Osteocyte (in vitro differentiated cells): ENCODE measurements around the gene CORO2B. TPM values are rescaled to one million over a fixed set of nuclear protein-coding genes. Genes with fewer than 3 reads are reported as not detected.

Experiments
- DNase-seq: peaks from one replicate; pipeline ENCODE4 v3.0.0; 2021; ENCODE audit warnings: mixed read lengths; ENCODE audit not compliant: unreplicated experiment; ENCODE audit errors: extremely low spot score
- H3K27ac Mint-ChIP-seq: one replicate; pipeline ENCODE4 v1.8.0; 2021; ENCODE audit warnings: mild to moderate bottlenecking, mixed read lengths; ENCODE audit not compliant: unreplicated experiment
- H3K27me3 Mint-ChIP-seq: one replicate; pipeline ENCODE4 v1.8.0; 2021; ENCODE audit warnings: mixed read lengths; ENCODE audit not compliant: unreplicated experiment
- H3K36me3 Mint-ChIP-seq: one replicate; pipeline ENCODE4 v1.8.0; 2021; ENCODE audit warnings: mixed read lengths; ENCODE audit not compliant: unreplicated experiment
- H3K4me1 Mint-ChIP-seq: one replicate; pipeline ENCODE4 v1.8.0; 2021; ENCODE audit warnings: mixed read lengths; ENCODE audit not compliant: unreplicated experiment
- H3K4me3 Mint-ChIP-seq: one replicate; pipeline ENCODE4 v1.8.0; 2021; ENCODE audit warnings: mild to moderate bottlenecking, moderate library complexity, mixed read lengths; ENCODE audit not compliant: unreplicated experiment
- H3K9me3 Mint-ChIP-seq: one replicate; pipeline ENCODE4 v1.8.0; 2021; ENCODE audit warnings: mixed read lengths; ENCODE audit not compliant: unreplicated experiment
- CTCF ChIP-seq: fragments of 200-600 bp; sonication (generic); IDR thresholded peaks from 2 replicates; pipeline ENCODE4 v1.5.0; 2021; ENCODE audit warnings: antibody characterized with exemption, mild to moderate bottlenecking, moderate library complexity
- total RNA-seq: library from RNA; stranded (reverse); gene quantifications from 2 replicates; pipeline ENCODE4 v1.2.1, GENCODE V29; 2021

Gene CORO2B
- total RNA-seq, 1 donor from 2014 or later: 22.6 TPM

- peak overlapping the region; percentile 35 for H3K27ac Mint-ChIP-seq
- no peaks in the 10 kb centered on the region for H3K27me3 Mint-ChIP-seq
- TF ChIP-seq CTCF: no peak
- no peak for DNase-seq
- H3K36me3 Mint-ChIP-seq: peaks cover 3% of the 10 kb centered on the region
- no peaks in the 10 kb centered on the region for H3K9me3 Mint-ChIP-seq
- H3K4me1 Mint-ChIP-seq: peaks cover 50% of the 10 kb centered on the region
- H3K4me3 Mint-ChIP-seq: no peak overlapping the region
Measured at GRCh38 chr15:68616397-68616796, 37.6 kb downstream of the CORO2B start.

- H3K27ac Mint-ChIP-seq: no peak overlapping the region
- H3K9me3 Mint-ChIP-seq: no peaks in the 10 kb centered on the region
- H3K36me3 Mint-ChIP-seq: peaks cover 3% of the 10 kb centered on the region
- no peak for DNase-seq
- H3K27me3 Mint-ChIP-seq: no peaks in the 10 kb centered on the region
- no peak overlapping the region for H3K4me3 Mint-ChIP-seq
- peaks cover 55% of the 10 kb centered on the region for H3K4me1 Mint-ChIP-seq
- TF ChIP-seq CTCF: no peak
Measured at GRCh38 chr15:68617001-68617400, 38.2 kb downstream of the CORO2B start.

- Mint-ChIP-seq H3K27ac (no peak overlapping the region), H3K36me3 (no peaks in the 10 kb centered on the region), H3K9me3 (no peaks in the 10 kb centered on the region), H3K27me3 (no peaks in the 10 kb centered on the region), H3K4me3 (no peak overlapping the region), H3K4me1 (peaks cover 57% of the 10 kb centered on the region)
- DNase-seq: no peak
- TF ChIP-seq CTCF: no peak
Measured at GRCh38 chr15:68617777-68618176, 39.0 kb downstream of the CORO2B start.

GRCh38 chr15:68618394-68618793, 39.6 kb downstream of the CORO2B start:
- no peak overlapping the region for H3K4me3 Mint-ChIP-seq
- no peak for TF ChIP-seq CTCF
- H3K9me3 Mint-ChIP-seq: no peaks in the 10 kb centered on the region
- H3K27me3 Mint-ChIP-seq: no peaks in the 10 kb centered on the region
- DNase-seq: no peak
- no peak overlapping the region for H3K27ac Mint-ChIP-seq
- peaks cover 57% of the 10 kb centered on the region for H3K4me1 Mint-ChIP-seq
- no peaks in the 10 kb centered on the region for H3K36me3 Mint-ChIP-seq

GRCh38 chr15:68618908-68619698, 40.3 kb downstream of the CORO2B start:
- no peak overlapping the region for H3K27ac Mint-ChIP-seq
- no peak for TF ChIP-seq CTCF
- no peaks in the 10 kb centered on the region for H3K27me3 Mint-ChIP-seq
- H3K9me3 Mint-ChIP-seq: no peaks in the 10 kb centered on the region
- no peak overlapping the region for H3K4me3 Mint-ChIP-seq
- no peaks in the 10 kb centered on the region for H3K36me3 Mint-ChIP-seq
- H3K4me1 Mint-ChIP-seq: peaks cover 55% of the 10 kb centered on the region
- DNase-seq: no peak
